SKM-1 (cell line): ENCODE results near the gene ADAM17.
A peak's percentile ranks its signal among the peaks of the same experiment; 100 is the strongest.
"Not testable (repeated sequence)": the region's sequence is repeated elsewhere in the genome, so short reads cannot be mapped to it uniquely, and the experiment has no call there.

Experiments
- DNase-seq: peaks from one replicate; lab custom pipeline; 2025; ENCODE audit not compliant: unreplicated experiment; lab: John Stamatoyannopoulos, UW

The ADAM17 gene

GRCh38 chr2:9555297-9556120, at the start of gene ADAM17:
Gene ADAM17, minus strand, starts transcription at chr2:9555830. Its CDS starts 225 bp downstream, at chr2:9555605.
- DNase-seq, result peak; percentile 79

- DNase-seq, result no peak
Measured at GRCh38 chr2:9602412-9602811, 46.8 kb upstream of the ADAM17 start.

GRCh38 chr2:9601397-9601796, 45.8 kb upstream of the ADAM17 start:
- DNase-seq, result no peak

GRCh38 chr2:9599430-9599829, 43.8 kb upstream of the ADAM17 start:
- DNase-seq, result no peak

GRCh38 chr2:9596621-9597311, 41.1 kb upstream of the ADAM17 start:
- no peak for DNase-seq

GRCh38 chr2:9595746-9596145, 40.1 kb upstream of the ADAM17 start:
- DNase-seq, result no peak

GRCh38 chr2:9595256-9595655, 39.6 kb upstream of the ADAM17 start:
- DNase-seq, result not testable (repeated sequence)

GRCh38 chr2:9594366-9595054, 38.9 kb upstream of the ADAM17 start:
- no peak for DNase-seq

GRCh38 chr2:9593925-9594324, 38.3 kb upstream of the ADAM17 start:
- DNase-seq, result no peak

GRCh38 chr2:9592699-9593098, 37.1 kb upstream of the ADAM17 start:
- no peak for DNase-seq

GRCh38 chr2:9590641-9591040, 35.0 kb upstream of the ADAM17 start:
- no peak for DNase-seq

GRCh38 chr2:9586465-9586864, 30.8 kb upstream of the ADAM17 start:
- no peak for DNase-seq

GRCh38 chr2:9585486-9585885, 29.9 kb upstream of the ADAM17 start:
- DNase-seq, result no peak

- DNase-seq, result not testable (repeated sequence)
Measured at GRCh38 chr2:9584902-9585301, 29.3 kb upstream of the ADAM17 start.

- no peak for DNase-seq
Measured at GRCh38 chr2:9582624-9583023, 27.0 kb upstream of the ADAM17 start.

- DNase-seq, result no peak
Measured at GRCh38 chr2:9578467-9579235, 23.0 kb upstream of the ADAM17 start.

GRCh38 chr2:9574331-9574730, 18.7 kb upstream of the ADAM17 start:
- no peak for DNase-seq

GRCh38 chr2:9573840-9574239, 18.2 kb upstream of the ADAM17 start:
- DNase-seq, result no peak

GRCh38 chr2:9573013-9573720, 17.5 kb upstream of the ADAM17 start:
- DNase-seq, result no peak
